Mucosa of rectum (tissue), 2 donors: ENCODE results near the gene TRMO.

ENCODE experiments used
- H3K27ac ChIP-seq, 2 donors: one replicate each; pipeline ENCODE4 v1.7.0; 2013; ENCODE audit warnings: inconsistent platforms in 2 of 2, low read depth in 2 of 2, low read length in 2 of 2
- H3K27me3 ChIP-seq, 2 donors: one replicate each; pipeline ENCODE4 v1.7.0; 2013; ENCODE audit warnings: low read length in 2 of 2; ENCODE audit not compliant: control insufficient read depth in 2 of 2, insufficient read depth in 2 of 2
- H3K36me3 ChIP-seq, 2 donors: one replicate each; pipeline ENCODE4 v1.7.0; 2013; ENCODE audit warnings: low read length in 2 of 2; ENCODE audit not compliant: control insufficient read depth in 2 of 2, insufficient read depth in 2 of 2
- H3K4me1 ChIP-seq, 2 donors: one replicate each; pipeline ENCODE4 v1.7.0; 2013; ENCODE audit warnings: low read length in 2 of 2, mild to moderate bottlenecking in 1 of 2; ENCODE audit not compliant: control insufficient read depth in 2 of 2, insufficient read depth in 2 of 2
- H3K4me3 ChIP-seq, 2 donors: one replicate each; pipeline ENCODE4 v1.7.0; 2013; ENCODE audit warnings: low read length in 2 of 2
- H3K9ac ChIP-seq, 2 donors: one replicate each; pipeline ENCODE4 v1.7.0; 2013; ENCODE audit warnings: low read length in 2 of 2, low read depth in 1 of 2, mild to moderate bottlenecking in 1 of 2
- H3K9me3 ChIP-seq, 2 donors: one replicate each; pipeline ENCODE4 v1.7.0; 2013; ENCODE audit warnings: low read length in 2 of 2; ENCODE audit not compliant: control insufficient read depth in 2 of 2
- donor health status: healthy.
- donor health status: Normal muscosa, but diverticular disease.

TRMO gene

GRCh38 chr9:97940741-97941140 lies 18.4 kb upstream of the TRMO start:
- no peak overlapping the region for H3K27ac ChIP-seq
- H3K4me3 ChIP-seq: no peak overlapping the region
- no peaks in the 10 kb centered on the region for H3K9me3 ChIP-seq
- no peaks in the 10 kb centered on the region for H3K36me3 ChIP-seq
- H3K27me3 ChIP-seq: peaks cover 3 to 6% of the 10 kb centered on the region in 2 donors
- no peak overlapping the region for H3K9ac ChIP-seq
- no peaks in the 10 kb centered on the region for H3K4me1 ChIP-seq

DNA sequence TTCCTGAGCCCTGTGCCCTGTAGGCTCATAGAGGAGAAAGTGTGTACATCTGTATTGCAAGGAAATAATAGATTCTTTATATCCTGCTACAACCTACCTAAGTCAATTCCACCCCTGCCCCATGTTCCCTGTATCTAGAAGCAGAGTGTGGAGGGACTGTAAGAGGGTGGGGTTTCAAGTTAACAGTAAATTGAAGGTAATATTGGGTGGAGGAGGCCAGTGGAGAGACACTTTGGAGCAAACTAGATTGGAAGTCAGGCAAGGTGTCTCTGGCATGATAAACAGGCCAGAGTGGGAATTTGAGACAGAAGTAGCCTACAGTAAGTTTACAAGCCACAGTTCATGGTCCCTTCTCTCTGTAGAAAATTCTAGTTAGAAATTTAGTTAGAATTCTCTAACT lies 17.9 kb upstream of the TRMO start:
- no peak overlapping the region for H3K4me3 ChIP-seq
- no peak overlapping the region for H3K27ac ChIP-seq
- H3K36me3 ChIP-seq: no peaks in the 10 kb centered on the region
- no peaks in the 10 kb centered on the region for H3K9me3 ChIP-seq
- H3K27me3 ChIP-seq: peaks cover 3 to 6% of the 10 kb centered on the region in 2 donors
- H3K9ac ChIP-seq: no peak overlapping the region
- no peaks in the 10 kb centered on the region for H3K4me1 ChIP-seq

- Histone ChIP-seq H3K27me3 (peaks cover 1 to 3% of the 10 kb centered on the region in 2 donors), H3K9me3 (no peaks in the 10 kb centered on the region), H3K36me3 (no peaks in the 10 kb centered on the region), H3K27ac (no peak within 1 kb of the TSS), H3K4me1 (no peaks in the 10 kb centered on the region), H3K9ac (no peak within 1 kb of the TSS), H3K4me3 (no peak within 1 kb of the TSS)
Measured at GRCh38 chr9:97938081-97938644, 15.9 kb upstream of the TRMO start, which contains the start of gene HEMGN. Gene HEMGN (minus strand): TSS chr9:97938172. CDS start chr9:97938136, 36 bp downstream.

- H3K4me3 ChIP-seq: no peak overlapping the region
- no peaks in the 10 kb centered on the region for H3K9me3 ChIP-seq
- no peaks in the 10 kb centered on the region for H3K4me1 ChIP-seq
- H3K27me3 ChIP-seq: peaks cover 0 to 3% of the 10 kb centered on the region in 2 donors
- no peak overlapping the region for H3K27ac ChIP-seq
- no peaks in the 10 kb centered on the region for H3K36me3 ChIP-seq
- H3K9ac ChIP-seq: no peak overlapping the region
Measured at GRCh38 chr9:97936998-97937397, 14.7 kb upstream of the TRMO start.

DNA sequence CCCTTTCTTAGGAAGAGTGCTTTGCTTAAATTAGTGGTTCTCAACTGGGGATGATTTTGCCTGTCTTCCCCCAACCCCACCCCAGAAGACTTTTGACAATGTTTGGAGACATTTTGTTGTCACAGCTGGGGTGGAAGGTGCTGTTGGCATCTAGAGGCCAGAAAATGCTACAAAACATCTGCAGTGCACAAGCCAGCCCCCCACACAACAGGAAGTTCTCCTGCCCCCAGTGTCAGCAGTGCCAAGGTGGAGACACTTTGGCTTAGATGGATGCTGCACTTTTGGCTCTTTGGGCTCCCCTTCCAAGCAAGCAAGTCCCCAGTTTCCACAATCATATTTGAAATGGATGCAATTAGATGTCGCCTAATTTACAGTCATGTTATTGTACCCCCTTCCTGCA lies 13.0 kb upstream of the TRMO start:
- no peaks in the 10 kb centered on the region for H3K36me3 ChIP-seq
- H3K27me3 ChIP-seq: peaks cover 0 to 5% of the 10 kb centered on the region in 2 donors
- H3K9ac ChIP-seq: no peak overlapping the region
- no peaks in the 10 kb centered on the region for H3K9me3 ChIP-seq
- H3K27ac ChIP-seq: no peak overlapping the region
- no peak overlapping the region for H3K4me3 ChIP-seq
- H3K4me1 ChIP-seq: no peaks in the 10 kb centered on the region

DNA sequence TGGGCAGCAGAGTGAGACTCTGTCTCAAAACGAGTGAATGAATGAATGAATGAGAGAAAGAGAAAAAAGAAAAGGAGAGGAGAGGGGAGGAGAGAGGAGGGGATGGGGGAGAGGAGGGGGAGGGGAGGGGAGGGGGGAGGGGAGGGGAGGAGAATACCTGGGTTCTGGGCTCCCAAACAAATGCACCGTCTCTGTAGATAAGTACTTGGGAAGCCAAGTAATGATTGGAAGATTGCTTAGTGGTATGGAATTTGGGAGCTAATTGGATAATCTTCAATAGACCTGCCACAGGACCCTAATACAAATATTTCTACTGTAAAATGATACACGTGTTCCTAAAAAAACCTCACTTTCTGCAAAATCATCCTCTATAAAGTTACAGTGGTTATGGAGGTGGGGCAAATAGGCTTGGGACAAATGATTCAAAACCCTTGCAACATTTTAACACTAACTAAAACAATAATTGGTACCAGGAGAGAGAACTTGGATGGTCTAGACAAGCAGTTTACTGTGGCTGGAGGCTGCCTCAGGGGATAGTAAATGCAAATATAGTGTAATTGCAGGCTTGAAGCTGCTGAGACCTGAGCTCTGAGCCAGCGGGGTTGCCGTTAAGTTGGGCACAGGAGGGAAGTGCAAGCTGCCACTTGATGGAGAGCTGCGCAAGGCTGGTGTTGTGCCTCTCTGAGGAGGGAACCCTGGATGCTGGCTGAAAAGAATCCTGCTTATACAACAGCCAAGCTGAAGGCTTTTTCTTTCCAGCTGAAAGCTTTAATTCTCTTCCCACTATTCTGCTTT lies 12.2 kb upstream of the TRMO start:
- Histone ChIP-seq H3K36me3 (no peaks in the 10 kb centered on the region), H3K9me3 (no peaks in the 10 kb centered on the region), H3K4me3 (no peak overlapping the region), H3K27ac (no peak overlapping the region), H3K4me1 (no peaks in the 10 kb centered on the region), H3K9ac (no peak overlapping the region), H3K27me3 (peaks cover 0 to 5% of the 10 kb centered on the region in 2 donors)

DNA sequence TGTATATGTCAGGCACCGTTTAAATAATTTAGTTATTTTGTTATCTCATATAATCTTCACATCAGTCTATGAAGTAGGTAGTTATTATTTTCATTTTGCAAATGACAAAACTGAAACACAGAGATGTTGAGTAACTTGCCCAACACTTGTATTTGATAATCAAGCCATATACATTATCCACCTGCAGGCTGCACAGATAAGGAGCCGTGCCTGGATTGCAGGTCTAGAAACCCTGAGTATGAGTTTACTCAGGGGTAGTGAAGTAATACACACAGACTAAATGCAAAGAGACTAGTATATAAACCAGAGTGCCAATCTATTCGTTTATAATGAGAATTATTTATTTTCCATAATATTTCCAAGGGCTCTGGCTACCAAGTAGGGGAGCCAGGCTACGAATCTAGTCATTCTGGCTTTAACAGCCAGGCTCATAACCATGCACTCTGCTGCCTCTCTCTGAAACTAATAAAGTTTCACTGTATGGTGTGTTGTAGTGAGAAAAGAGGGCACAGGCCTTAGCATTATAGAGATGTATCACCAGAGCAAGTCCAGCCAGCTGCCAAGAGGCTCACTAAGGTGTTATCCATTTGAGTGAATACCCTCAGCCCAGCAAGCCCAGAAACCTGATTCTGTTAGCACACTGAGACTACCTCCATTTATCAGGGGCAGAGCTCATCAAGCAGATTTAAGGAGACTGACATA lies 11.1 kb upstream of the TRMO start:
- Histone ChIP-seq H3K9me3 (no peaks in the 10 kb centered on the region), H3K9ac (no peak overlapping the region), H3K4me3 (no peak overlapping the region), H3K27me3 (peaks cover 0 to 7% of the 10 kb centered on the region in 2 donors), H3K36me3 (no peaks in the 10 kb centered on the region), H3K4me1 (no peaks in the 10 kb centered on the region), H3K27ac (no peak overlapping the region)

- Histone ChIP-seq H3K9ac (no peak overlapping the region), H3K9me3 (no peaks in the 10 kb centered on the region), H3K4me3 (no peak overlapping the region), H3K36me3 (no peaks in the 10 kb centered on the region), H3K4me1 (no peaks in the 10 kb centered on the region), H3K27ac (no peak overlapping the region), H3K27me3 (peaks cover 2 to 9% of the 10 kb centered on the region in 2 donors)
Measured at GRCh38 chr9:97930972-97931371, 8.7 kb upstream of the TRMO start.

DNA sequence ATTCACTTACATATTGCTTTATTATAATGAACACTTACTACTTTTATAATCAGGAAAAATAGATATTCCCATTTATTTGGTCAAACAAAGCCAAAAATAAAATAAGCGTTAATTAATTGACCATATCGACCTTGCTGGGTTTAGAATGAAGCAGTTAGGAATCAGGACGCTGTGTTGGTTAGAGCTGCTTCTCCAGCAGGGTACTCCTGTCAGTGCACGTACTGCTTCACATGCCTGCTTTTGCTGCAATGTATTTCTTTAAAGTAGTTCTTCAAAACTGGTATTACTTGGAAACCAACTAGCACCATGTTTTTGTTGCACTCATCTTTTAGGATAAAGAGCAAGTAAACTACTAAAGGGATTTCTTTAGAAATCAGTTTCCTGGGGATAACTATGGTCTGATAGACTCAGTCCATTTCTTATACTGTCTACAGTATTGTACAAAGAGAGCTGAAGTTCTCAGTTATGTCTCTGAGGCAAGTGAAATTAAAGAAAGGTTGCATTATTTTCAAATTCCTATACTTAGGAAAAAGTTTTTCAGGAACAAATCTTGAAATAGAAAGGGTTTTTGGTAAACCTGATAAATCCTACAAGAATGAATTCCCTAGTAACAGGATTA lies 6.8 kb upstream of the TRMO start:
- peaks cover 2 to 9% of the 10 kb centered on the region in 2 donors for H3K27me3 ChIP-seq
- H3K9me3 ChIP-seq: no peaks in the 10 kb centered on the region
- H3K9ac ChIP-seq: no peak overlapping the region
- H3K36me3 ChIP-seq: no peaks in the 10 kb centered on the region
- no peak overlapping the region for H3K27ac ChIP-seq
- no peaks in the 10 kb centered on the region for H3K4me1 ChIP-seq
- H3K4me3 ChIP-seq: no peak overlapping the region
